Suppressor macrophage treated with lipopolysaccharide for 1 hour (primary cell): ENCODE data around the gene F7.
"Not testable (repeated sequence)": the region's sequence is repeated elsewhere in the genome, so short reads cannot be mapped to it uniquely, and the experiment has no call there.

Experiments
- DNase-seq, 3 donors: peaks; one replicate each; pipeline ENCODE4 v3.0.0-alpha.2; 2020 to 2022

The F7 gene

DNA sequence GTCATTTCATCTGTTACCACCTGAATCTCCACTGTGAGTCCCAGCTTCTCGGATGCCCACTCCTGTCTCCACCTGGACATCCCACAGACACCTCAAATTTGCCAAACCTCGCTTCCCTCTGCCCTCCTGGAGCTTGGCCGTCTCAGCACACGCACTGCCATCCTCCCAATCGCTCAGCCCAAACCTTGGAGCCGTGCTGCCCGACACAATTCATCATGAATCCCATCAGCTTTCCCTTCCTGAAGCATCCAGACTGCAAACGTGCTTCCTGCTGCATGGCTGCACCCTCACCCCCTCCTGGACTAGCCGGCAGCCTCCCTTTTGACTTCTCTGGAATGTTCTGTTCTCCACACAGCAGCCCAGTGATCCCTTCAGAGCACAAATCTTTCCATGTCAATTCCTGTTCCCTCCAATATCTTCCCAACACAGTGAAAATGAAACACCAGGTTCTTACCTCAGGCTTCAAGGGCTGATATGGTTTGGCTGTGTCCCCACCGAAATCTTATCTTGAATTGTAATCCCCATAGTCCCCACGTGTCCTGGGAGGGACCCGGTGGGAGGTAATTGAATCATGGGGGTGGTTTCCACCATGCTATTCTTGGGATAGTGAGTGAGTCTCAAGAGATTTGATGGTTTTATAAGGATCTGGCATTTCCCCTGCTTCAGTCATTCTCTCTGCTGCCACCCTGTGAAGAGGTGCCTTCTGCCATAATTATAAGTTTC, 51.8 kb downstream of the F7 start:
- no peak for DNase-seq

DNA sequence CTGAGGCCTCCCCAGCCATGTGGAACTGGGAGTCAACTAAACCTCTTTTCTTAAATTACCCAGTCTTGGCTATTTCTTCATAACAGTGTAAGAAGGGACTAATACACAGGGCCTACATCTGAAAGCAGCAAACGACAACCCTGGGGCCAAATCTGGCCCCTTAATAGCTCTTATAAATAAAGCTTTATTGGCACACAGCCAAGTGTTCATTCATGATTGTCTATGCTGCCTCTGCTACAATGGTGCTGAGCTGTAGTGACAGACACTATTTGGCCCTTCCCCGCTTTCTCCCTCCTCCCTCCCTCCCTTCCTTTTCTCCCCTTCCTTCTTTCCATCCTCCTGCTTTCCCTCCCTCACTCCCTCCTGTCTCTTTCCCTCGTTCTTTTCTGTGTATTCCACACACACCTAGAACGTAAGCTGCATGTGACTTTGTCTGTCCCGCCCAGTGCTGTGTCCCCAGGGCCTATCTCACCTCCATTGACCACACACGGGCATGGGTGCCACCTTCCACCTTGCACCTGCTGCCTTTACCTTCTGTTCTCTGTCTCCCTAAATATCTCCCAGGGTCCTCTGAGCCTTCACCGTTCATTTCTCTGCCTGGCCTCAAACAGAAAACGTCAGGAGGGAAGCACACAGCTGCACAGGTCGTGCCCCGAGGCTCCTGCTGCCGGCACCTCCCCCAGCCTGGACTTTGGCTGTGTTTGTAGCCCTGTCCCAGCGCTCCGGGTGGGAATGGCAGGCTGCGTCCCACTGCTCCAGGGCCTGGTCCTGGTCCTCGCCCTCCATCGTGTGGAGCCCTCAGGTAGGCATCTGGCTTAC, 52.5 kb downstream of the F7 start, which contains the start of gene PROZ:
Gene PROZ (plus strand): TSS at position 720 of the 819 bp plus-strand sequence. CDS start 13 bp downstream, at position 733.
- no peak for DNase-seq

DNA sequence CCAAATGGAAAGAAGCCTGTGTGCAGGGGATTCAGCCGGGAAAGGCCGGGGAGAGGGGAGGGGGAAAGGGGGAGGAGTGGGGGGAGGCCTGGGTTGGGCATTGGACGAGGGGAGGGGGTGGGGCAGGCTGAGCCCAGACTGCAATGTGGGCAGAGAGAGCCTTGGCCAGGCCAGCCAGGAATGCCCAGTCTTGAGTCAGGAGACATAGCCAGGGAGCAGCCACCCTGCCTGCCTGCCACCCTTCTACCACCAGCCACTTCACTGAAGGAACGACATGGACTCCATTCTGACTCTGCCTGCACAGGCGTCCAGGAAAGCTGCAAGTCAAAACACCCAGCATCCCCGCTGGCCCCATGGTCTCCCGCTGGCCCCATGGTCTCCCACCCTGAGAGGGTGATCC, 53.4 kb downstream of the F7 start:
- DNase-seq = no peak

DNA sequence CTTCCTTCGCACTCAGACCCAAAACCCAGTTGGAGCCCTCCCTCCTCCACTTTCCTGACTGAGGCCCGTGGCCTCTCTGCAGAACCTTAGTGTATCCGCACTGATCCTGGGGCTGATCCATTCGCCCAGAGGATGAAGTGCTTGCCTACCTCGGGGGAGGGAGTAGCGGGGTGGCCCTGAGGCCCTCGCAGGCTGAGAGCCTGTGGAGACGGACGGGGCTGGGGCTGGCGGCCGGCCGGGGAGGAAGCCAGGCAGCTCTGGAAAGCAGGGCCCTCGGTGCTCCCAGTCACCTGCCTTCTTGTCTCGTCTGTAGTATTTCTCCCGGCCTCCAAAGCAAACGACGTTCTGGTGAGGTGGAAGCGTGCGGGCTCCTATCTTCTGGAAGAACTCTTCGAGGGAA, 54.1 kb downstream of the F7 start:
- DNase-seq = no peak

DNA sequence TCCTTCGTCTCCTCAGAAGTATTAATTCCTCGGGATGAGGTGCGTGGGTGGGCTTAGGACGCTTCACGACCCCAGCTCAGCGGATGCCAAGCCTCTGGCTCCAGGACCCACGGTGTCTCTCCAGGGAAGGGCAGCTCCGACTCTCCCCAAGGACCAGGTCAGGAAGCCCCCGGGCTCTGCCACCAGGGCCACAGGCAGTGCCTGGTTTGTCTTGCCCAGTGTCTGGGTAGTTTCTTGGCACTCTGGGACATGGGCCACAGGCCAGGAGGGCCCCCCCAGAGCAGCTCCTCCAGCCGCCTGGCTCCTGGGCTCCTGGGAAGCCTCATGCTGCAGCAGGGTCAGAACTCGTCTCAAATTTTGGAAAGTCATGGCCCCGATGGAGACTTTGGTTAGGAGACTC, 55.4 kb downstream of the F7 start:
- DNase-seq = no peak

DNA sequence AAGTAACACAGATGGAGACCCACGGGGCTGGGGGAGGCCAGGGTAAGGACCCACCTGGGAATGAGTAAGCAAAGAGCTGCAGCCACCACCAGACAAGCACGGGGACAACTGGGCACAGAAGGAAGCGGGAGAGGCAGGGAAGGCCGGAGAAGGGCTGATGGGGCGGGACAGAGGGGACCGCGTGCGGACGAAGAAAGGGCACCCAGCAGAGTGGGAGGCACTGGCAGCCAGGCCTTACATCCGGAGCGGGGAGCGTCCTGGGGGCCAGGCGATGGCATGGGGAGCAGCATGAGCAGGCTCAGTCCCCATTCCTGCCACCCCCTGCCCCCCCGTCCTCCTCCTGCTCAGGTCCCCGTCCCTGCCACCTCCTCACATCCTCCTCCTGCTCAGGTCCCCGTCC, 55.8 kb downstream of the F7 start:
- no peak for DNase-seq

DNA sequence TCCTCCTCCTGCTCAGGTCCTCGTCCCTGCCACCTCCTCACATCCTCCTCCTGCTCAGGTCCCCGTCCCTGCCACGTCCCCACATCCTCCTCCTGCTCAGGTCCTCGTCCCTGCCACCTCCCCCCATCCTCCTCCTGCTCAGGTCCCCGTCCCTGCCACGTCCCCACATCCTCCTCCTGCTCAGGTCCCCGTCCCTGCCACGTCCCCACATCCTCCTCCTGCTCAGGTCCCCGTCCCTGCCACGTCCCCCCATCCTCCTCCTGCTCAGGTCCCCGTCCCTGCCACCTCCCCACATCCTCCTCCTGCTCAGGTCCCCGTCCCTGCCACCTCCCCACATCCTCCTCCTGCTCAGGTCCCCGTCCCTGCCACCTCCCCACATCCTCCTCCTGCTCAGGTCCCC, 56.4 kb downstream of the F7 start:
- not testable (repeated sequence) for DNase-seq

DNA sequence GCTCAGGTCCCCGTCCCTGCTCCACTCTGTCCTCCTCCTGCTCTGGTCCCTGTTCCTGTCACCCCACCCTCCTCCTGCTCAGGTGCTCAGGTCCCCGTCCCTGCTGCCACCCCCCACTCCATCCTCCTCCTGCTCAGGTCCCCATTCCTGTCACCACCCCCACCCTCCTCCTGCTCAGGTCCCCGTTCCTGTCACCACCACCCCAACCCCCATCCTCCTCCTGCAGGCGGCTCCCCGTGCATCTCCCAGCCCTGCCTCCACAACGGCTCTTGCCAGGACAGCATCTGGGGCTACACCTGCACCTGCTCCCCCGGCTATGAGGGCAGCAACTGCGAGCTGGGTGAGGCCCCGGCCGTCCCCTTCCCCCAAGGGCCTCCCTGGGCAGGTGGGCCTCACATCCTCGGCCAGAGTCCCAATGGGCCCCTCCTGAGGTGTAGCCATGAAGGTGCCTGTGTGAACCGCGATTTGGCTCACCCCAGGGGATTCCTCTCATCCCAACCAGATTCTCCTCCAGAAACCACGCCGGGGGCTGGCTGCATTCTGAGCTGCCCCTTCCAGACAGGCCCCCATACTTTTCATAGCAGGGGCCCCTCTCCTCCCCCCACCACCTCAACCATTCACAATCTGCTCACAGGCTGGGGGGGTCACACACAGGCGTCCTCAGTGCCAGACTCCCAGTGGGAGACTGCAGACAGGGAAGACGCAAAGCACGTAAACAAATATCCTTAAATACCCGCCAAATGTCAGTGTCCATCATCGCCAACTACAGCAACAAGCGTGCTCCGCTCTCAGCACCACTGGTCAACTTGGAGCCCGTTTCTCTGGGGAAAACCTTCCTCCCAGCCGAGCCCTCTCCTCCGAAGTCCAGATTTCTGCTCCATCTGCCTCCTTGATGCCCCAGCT, 57.4 kb downstream of the F7 start:
- DNase-seq = no peak

DNA sequence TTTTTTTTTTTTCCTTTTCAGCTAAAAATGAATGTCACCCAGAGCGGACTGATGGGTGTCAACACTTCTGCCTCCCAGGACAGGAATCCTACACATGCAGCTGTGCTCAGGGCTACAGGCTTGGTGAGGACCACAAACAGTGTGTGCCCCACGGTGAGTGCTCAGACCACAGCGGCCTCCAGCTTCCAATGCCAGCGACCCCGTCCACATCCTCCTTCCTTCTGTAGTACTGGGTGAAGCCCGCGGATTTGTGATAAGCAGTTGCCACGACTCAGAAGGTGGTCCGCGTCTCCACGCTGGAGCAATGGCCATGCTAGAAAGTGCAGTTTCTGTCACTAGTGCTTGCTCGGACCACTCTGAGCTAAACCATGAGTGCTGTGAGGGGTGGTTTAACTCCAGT, 58.9 kb downstream of the F7 start:
- DNase-seq = no peak

DNA sequence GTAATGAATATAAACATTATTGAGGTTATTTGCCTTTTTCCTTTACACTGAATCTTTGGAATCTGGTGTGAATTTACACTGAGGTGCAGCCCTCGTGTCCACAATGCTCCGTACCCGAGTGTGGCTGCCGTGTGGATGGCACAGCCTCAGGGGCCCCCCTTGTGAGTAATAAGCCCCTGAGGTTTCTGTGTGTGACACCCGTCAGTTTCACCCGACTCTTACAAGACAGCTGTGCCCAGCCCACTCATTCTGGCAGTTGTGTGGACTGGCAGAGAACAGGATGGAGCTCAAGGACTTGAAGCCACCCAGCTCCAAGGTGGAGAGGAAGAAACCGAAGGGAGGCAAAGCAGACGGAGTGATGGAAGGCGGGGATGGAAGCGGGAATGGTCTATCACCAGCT, 60.7 kb downstream of the F7 start:
- DNase-seq = no peak

DNA sequence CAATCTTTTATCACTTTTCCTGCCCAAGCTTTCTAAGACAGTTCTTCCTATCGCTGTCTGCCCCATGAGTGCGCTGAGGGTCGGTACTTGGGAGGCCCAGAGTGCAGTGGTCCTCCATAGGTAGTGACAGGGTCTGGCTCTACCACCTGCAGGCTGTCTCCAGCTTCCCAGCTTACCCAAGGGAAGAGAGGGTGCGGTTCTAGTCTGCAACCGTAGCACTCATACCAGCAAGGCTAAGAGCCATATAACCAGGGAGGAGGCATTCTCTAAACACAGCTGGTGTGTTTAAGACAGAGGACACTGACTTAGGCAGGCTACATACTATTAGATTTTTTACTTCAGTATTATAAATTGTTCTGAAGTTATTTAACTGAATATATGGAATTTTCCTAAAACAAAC, 61.1 kb downstream of the F7 start:
- DNase-seq = no peak

DNA sequence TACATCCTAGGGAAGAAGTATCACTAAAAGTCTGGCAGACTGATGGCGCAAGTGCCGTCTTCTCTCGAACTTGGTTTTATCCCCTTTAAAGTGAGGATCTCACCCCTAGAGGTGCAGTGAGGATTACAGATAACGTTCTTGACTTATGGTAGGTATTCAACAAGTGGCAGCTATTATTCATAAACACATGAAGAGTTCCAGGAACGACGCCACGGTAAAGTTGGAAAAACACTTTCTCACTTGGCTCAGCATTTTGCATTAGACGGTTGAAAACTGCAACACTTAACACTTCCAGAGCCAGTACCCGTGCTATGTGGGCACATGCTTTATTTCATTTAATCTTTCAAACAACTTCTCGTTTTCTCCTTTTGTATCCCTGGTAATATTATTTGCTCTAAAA, 61.6 kb downstream of the F7 start:
- no peak for DNase-seq

DNA sequence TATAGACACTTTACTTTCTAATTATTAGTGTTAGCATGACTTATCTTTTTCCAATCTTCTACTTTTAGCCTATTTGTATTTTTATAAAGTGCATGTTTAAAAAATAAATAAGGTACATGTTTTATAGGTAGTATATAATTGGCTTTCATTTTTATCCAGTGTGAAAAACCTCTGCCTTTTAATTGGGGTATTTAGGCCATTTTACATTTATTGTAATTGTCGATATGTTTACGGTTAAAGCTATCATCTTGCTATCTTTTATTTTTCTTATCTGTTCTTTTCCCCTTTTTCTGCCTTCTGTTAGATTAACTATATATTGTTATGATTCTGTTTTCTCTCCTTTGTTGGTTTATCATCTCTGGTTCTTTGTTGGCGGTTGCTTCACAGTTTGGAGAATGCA, 62.0 kb downstream of the F7 start:
- no peak for DNase-seq

DNA sequence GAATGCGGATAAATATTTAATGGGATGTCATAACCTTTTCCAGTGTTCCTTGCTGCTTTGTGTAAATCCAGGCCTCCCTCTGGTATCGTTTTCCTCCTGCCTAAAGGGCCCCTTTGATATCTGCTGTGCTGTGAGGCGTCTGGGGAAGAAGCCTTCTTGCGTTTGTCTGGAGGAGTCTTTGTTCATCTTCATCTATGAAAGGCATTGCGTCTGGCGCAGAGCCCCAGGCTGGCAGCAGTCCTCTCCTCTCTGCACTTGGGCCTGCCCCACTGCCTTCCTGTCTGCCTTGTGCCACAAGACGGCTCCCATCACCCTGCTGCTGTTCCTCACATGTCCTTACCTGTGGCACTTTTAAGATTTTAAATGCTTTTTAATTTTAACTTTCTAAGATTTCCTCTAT, 62.6 kb downstream of the F7 start:
- no peak for DNase-seq

DNA sequence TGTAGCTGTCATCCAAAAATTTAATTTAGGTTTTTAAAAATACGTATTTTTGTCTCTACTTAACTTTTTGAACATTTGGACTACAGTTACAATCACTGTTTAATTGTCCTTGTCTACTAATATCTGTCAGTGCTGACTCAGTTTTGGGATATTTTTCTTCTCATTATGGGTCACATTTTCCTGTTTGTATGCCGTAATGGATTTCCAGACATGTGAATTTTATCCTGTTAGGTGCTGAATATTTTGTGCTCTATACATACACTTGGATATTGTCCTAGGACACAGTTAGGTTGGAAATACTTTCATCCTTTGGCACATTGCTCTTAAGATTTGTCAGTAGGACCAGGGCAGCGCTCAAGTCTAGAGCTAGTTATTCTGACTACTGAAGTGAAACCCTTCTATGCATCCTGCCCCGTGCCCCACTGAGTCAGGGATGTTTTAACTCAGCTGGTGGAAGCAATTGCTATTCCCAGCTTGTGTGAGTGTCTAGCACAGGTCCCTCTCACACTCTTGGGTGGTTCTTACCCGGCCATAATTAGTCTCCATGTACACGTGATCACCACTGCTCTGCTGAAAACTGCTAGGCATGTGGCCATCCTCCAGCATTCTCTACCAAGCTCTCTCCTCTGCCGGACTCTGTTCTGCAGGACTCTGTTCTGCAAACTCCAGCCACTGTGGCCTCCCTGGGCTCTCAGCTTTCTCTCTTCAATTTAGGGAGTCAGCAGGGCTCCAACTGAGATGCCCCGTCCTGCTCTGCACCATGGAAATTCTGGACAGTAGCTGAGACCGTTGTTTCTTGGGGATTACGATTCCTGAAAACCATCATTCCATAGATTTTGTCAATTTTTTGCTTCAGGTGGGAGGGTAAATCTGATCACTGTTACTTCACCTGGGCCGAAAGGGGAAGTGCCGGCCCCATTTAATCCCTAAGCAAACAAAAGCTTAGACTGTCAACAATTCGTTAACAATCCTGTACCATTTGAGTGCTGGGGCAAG, 64.0 kb downstream of the F7 start:
- DNase-seq = no peak
